GM23338 (cell line): ENCODE results near the gene TNFAIP3. TPM values are rescaled to one million over a fixed set of nuclear protein-coding genes. Genes with fewer than 3 reads are reported as not detected.

Experiments
- ATAC-seq: fragments of 200-7000 bp; cut with Tn5 transposase; 3 replicates; pipeline ENCODE4 v1.9.1; 2020
- DNase-seq: peaks from one replicate; pipeline ENCODE4 v3.0.0-alpha.2; 2015; ENCODE audit warnings: low spot score
- H2AFZ ChIP-seq: fragments of 200-600 bp; sonication (generic); 2 replicates; pipeline ENCODE4 v1.8.0; 2016; ENCODE audit warnings: antibody characterized with exemption, mild to moderate bottlenecking, moderate library complexity
- H3F3A ChIP-seq: fragments of 200-600 bp; sonication (generic); replicated peaks from 2 replicates; pipeline ENCODE4 v1.8.0; 2017; ENCODE audit warnings: antibody characterized with exemption, mixed run types, low read depth
- H3K27ac ChIP-seq: fragments of 200-600 bp; sonication (generic); 2 replicates; pipeline ENCODE4 v1.6.1; 2016; ENCODE audit warnings: low read depth
- H3K27me3 ChIP-seq: fragments of 200-600 bp; sonication (generic); 2 replicates; pipeline ENCODE4 v1.8.0; 2016; ENCODE audit warnings: mild to moderate bottlenecking, mixed run types, moderate library complexity; ENCODE audit not compliant: insufficient read depth
- H3K36me3 ChIP-seq: fragments of 200-600 bp; sonication (generic); 2 replicates; pipeline ENCODE4 v1.8.0; 2016; ENCODE audit warnings: mild to moderate bottlenecking; ENCODE audit not compliant: insufficient read depth
- H3K4me1 ChIP-seq: fragments of 200-600 bp; sonication (generic); 2 replicates; pipeline ENCODE4 v1.8.0; 2016; ENCODE audit warnings: mild to moderate bottlenecking, moderate library complexity; ENCODE audit not compliant: insufficient read depth
- H3K4me2 ChIP-seq: fragments of 200-600 bp; sonication (generic); 2 replicates; pipeline ENCODE4 v1.7.1; 2017; ENCODE audit warnings: mixed run types
- H3K4me3 ChIP-seq: fragments of 200-600 bp; sonication (generic); 2 replicates; pipeline ENCODE4 v1.6.1; 2016; ENCODE audit warnings: mixed run types
- H3K79me2 ChIP-seq: fragments of 200-600 bp; sonication (generic); replicated peaks from 2 replicates; pipeline ENCODE4 v1.8.0; 2017; ENCODE audit warnings: mild to moderate bottlenecking; ENCODE audit not compliant: insufficient read depth
- H3K9me2 ChIP-seq: fragments of 200-600 bp; sonication (generic); 2 replicates; pipeline ENCODE4 v1.8.0; 2017; ENCODE audit not compliant: insufficient read depth
- H4K20me1 ChIP-seq: fragments of 200-600 bp; sonication (generic); replicated peaks from 2 replicates; pipeline ENCODE4 v1.8.0; 2017; ENCODE audit warnings: mild to moderate bottlenecking; ENCODE audit not compliant: insufficient read depth
- H3K27ac Mint-ChIP-seq: 2 replicates; pipeline ENCODE4 v1.8.0; 2020; ENCODE audit warnings: inconsistent platforms, mild to moderate bottlenecking, moderate library complexity, mixed read lengths
- H3K27me3 Mint-ChIP-seq: 3 replicates; pipeline ENCODE4 v1.8.0; 2022; ENCODE audit warnings: low read depth, mild to moderate bottlenecking, moderate library complexity, mixed read lengths, inconsistent platforms; ENCODE audit not compliant: insufficient read depth, poor library complexity
- H3K36me3 Mint-ChIP-seq: 3 replicates; pipeline ENCODE4 v1.8.0; 2021; ENCODE audit warnings: low read depth, mild to moderate bottlenecking, inconsistent platforms, moderate library complexity, mixed read lengths
- H3K4me1 Mint-ChIP-seq: 3 replicates; pipeline ENCODE4 v1.8.0; 2020; ENCODE audit warnings: mild to moderate bottlenecking, inconsistent platforms, mixed read lengths
- H3K4me3 Mint-ChIP-seq: 3 replicates; pipeline ENCODE4 v1.8.0; 2021; ENCODE audit warnings: moderate library complexity, mild to moderate bottlenecking, inconsistent platforms, mixed read lengths
- H3K9me3 Mint-ChIP-seq: 3 replicates; pipeline ENCODE4 v1.8.0; 2020; ENCODE audit warnings: moderate library complexity, mild to moderate bottlenecking, inconsistent platforms, mixed read lengths
- CREB1 ChIP-seq: fragments of 250-450 bp; sonication (Bioruptor Pico); IDR thresholded peaks from 2 replicates; pipeline ENCODE4 v1.5.0; 2020; ENCODE audit warnings: low read depth, mild to moderate bottlenecking, moderate library complexity
- ETS1 ChIP-seq: IDR thresholded peaks from 2 replicates; pipeline ENCODE4 v1.6.1; 2016; ENCODE audit warnings: antibody characterized with exemption
- EZH2 ChIP-seq: fragments of 200-600 bp; sonication (generic); IDR thresholded peaks from one replicate; pipeline ENCODE4 v1.8.0; 2017; ENCODE audit warnings: antibody characterized with exemption, mild to moderate bottlenecking, low read depth; ENCODE audit not compliant: unreplicated experiment
- EZH2phosphoT487 ChIP-seq: fragments of 200-600 bp; sonication (generic); IDR thresholded peaks from one replicate; pipeline ENCODE4 v1.8.1; 2018; ENCODE audit warnings: antibody characterized with exemption; ENCODE audit not compliant: unreplicated experiment
- JUNB ChIP-seq: IDR thresholded peaks from one replicate; pipeline ENCODE4 v1.6.1; 2016; ENCODE audit warnings: antibody characterized with exemption; ENCODE audit not compliant: unreplicated experiment
- ZNF114 ChIP-seq: fragments of 250-450 bp; sonication (Bioruptor Pico); IDR thresholded peaks from 2 replicates; pipeline ENCODE4 v1.5.0; 2020; ENCODE audit warnings: mild to moderate bottlenecking, moderate library complexity
- ZNF331 ChIP-seq: fragments of 250-450 bp; sonication (Bioruptor Pico); IDR thresholded peaks from 2 replicates; pipeline ENCODE4 v1.5.0; 2020; ENCODE audit warnings: low read depth, mild to moderate bottlenecking, moderate library complexity
- polyA plus RNA-seq: library from polyadenylated mRNA; unstranded; fragments of >200 nt; fragmentation: Nextera tagmentation; extraction: Ambion mirVana; gene quantifications from 2 replicates; pipeline ENCODE4 v1.2.1, GENCODE V29; 2016
- total RNA-seq: library from RNA; depleted of rRNA; stranded (reverse); fragments of >200 nt; shearing (Covaris generic); gene quantifications from 2 replicates; pipeline ENCODE4 v1.2.3, GENCODE V29; 2014
- TF ChIP-seq, protein P1 (sequence below): fragments of 250-450 bp; sonication (Bioruptor Pico); IDR thresholded peaks from 2 replicates; pipeline ENCODE4 v1.5.0; 2020; ENCODE audit warnings: mild to moderate bottlenecking, moderate library complexity

TNFAIP3 gene
- total and polyA plus RNA-seq, 2 experiments from 2014 or later, result 2.1 to 2.3 TPM

DNA sequence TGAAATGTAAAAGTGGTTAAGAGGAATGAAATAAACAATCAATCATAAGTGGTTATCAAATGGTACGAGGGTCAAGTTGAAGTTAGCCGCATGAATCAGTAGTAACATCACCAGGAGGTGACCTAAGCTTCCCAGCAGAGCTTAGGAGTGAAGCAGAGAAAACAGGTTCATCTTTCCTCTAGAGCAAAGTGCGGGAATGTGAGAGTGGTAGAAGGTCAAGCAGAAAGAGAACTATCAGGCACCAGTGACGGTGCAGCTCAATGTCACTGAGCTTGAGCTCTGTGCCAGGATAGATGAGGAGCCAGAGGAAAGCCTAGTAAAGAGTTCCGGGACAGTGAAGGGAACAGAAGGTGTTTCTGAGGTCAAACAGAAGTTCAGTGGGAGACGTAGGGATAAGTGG is 20.8 kb upstream of the TNFAIP3 start (continued):
- TF ChIP-seq, protein P1, sequence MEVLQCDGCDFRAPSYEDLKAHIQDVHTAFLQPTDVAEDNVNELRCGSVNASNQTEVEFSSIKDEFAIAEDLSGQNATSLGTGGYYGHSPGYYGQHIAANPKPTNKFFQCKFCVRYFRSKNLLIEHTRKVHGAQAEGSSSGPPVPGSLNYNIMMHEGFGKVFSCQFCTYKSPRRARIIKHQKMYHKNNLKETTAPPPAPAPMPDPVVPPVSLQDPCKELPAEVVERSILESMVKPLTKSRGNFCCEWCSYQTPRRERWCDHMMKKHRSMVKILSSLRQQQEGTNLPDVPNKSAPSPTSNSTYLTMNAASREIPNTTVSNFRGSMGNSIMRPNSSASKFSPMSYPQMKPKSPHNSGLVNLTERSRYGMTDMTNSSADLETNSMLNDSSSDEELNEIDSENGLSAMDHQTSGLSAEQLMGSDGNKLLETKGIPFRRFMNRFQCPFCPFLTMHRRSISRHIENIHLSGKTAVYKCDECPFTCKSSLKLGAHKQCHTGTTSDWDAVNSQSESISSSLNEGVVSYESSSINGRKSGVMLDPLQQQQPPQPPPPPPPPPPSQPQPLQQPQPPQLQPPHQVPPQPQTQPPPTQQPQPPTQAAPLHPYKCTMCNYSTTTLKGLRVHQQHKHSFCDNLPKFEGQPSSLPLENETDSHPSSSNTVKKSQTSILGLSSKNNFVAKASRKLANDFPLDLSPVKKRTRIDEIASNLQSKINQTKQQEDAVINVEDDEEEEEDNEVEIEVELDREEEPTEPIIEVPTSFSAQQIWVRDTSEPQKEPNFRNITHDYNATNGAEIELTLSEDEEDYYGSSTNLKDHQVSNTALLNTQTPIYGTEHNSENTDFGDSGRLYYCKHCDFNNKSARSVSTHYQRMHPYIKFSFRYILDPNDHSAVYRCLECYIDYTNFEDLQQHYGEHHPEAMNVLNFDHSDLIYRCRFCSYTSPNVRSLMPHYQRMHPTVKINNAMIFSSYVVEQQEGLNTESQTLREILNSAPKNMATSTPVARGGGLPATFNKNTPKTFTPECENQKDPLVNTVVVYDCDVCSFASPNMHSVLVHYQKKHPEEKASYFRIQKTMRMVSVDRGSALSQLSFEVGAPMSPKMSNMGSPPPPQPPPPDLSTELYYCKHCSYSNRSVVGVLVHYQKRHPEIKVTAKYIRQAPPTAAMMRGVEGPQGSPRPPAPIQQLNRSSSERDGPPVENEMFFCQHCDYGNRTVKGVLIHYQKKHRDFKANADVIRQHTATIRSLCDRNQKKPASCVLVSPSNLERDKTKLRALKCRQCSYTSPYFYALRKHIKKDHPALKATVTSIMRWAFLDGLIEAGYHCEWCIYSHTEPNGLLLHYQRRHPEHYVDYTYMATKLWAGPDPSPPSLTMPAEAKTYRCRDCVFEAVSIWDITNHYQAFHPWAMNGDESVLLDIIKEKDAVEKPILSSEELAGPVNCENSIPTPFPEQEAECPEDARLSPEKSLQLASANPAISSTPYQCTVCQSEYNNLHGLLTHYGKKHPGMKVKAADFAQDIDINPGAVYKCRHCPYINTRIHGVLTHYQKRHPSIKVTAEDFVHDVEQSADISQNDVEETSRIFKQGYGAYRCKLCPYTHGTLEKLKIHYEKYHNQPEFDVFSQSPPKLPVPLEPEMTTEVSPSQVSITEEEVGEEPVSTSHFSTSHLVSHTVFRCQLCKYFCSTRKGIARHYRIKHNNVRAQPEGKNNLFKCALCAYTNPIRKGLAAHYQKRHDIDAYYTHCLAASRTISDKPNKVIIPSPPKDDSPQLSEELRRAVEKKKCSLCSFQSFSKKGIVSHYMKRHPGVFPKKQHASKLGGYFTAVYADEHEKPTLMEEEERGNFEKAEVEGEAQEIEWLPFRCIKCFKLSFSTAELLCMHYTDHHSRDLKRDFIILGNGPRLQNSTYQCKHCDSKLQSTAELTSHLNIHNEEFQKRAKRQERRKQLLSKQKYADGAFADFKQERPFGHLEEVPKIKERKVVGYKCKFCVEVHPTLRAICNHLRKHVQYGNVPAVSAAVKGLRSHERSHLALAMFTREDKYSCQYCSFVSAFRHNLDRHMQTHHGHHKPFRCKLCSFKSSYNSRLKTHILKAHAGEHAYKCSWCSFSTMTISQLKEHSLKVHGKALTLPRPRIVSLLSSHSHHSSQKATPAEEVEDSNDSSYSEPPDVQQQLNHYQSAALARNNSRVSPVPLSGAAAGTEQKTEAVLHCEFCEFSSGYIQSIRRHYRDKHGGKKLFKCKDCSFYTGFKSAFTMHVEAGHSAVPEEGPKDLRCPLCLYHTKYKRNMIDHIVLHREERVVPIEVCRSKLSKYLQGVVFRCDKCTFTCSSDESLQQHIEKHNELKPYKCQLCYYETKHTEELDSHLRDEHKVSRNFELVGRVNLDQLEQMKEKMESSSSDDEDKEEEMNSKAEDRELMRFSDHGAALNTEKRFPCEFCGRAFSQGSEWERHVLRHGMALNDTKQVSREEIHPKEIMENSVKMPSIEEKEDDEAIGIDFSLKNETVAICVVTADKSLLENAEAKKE (CRISPR knock-in tag), result no peak
- no peak for TF ChIP-seq EZH2
- no peak for TF ChIP-seq ZNF331 (CRISPR knock-in tag)

- H3K4me2 ChIP-seq, result no peak overlapping the region
- DNase-seq (no peak), ATAC-seq (no peak)
- H3K4me3 ChIP-seq, result no peak overlapping the region
- H3F3A ChIP-seq, result no peaks in the 10 kb centered on the region
- Mint-ChIP-seq H3K4me3 (no peak overlapping the region), H3K9me3 (no peaks in the 10 kb centered on the region; the same call in 2 of the 3 replicates), H3K27ac (no peak overlapping the region), H3K4me1 (no peaks in the 10 kb centered on the region), H3K36me3 (no peaks in the 10 kb centered on the region), H3K27me3 (peaks cover 6% of the 10 kb centered on the region)
- no peaks in the 10 kb centered on the region for H3K79me2 ChIP-seq
- H4K20me1 ChIP-seq, result no peaks in the 10 kb centered on the region
- H3K9me2 ChIP-seq, result peaks cover 22% of the 10 kb centered on the region
- H2AFZ ChIP-seq, result no peak overlapping the region
- no peak overlapping the region for H3K27ac ChIP-seq
- no peaks in the 10 kb centered on the region for H3K36me3 ChIP-seq
- H3K4me1 ChIP-seq, result peaks cover 4% of the 10 kb centered on the region; the same call in 1 of the 2 replicates
- H3K27me3 ChIP-seq, result no peaks in the 10 kb centered on the region
- no peak for TF ChIP-seq ETS1
- no peak for TF ChIP-seq ZNF114 (CRISPR knock-in tag)
- no peak for TF ChIP-seq CREB1 (CRISPR knock-in tag)
- TF ChIP-seq JUNB, result no peak
- no peak for TF ChIP-seq ZNF331 (CRISPR knock-in tag)
- TF ChIP-seq, protein P1 (CRISPR knock-in tag), result no peak
- TF ChIP-seq EZH2phosphoT487, result no peak
Observed at GRCh38 chr6:137846772-137847313, 20.2 kb upstream of the TNFAIP3 start.
